HUDEP-2 (cell line): ENCODE results near the gene BCOR.

Source experiments
- DNase-seq, 76 experiments: peaks; one replicate each; lab custom pipeline; 2025; ENCODE audit not compliant: unreplicated experiment in 76 of 76; lab: John Stamatoyannopoulos, UW

BCOR gene

GRCh38 chrX:40087425-40088298 is 10.1 kb downstream of the BCOR start:
- DNase-seq, result no peak

GRCh38 chrX:40086569-40087335 is 11.0 kb downstream of the BCOR start:
- DNase-seq, result no peak

GRCh38 chrX:40085714-40086113 is 12.0 kb downstream of the BCOR start:
- DNase-seq, result peak in 1 of 76 experiments; percentile 4

GRCh38 chrX:40085102-40085551 is 12.6 kb downstream of the BCOR start:
- no peak for DNase-seq

- no peak for DNase-seq
Observed at GRCh38 chrX:40084471-40085101, 13.2 kb downstream of the BCOR start.

GRCh38 chrX:40083979-40084359 is 13.8 kb downstream of the BCOR start:
- no peak for DNase-seq

- no peak for DNase-seq
Observed at GRCh38 chrX:40083120-40083978, 14.4 kb downstream of the BCOR start.

GRCh38 chrX:40082447-40083119 is 15.2 kb downstream of the BCOR start:
- no peak for DNase-seq

- DNase-seq, result peak in 8 of 76 experiments; percentile 0 to 4 (median 0)
Observed at GRCh38 chrX:40081679-40082068, 16.1 kb downstream of the BCOR start.

- DNase-seq, result no peak
Observed at GRCh38 chrX:40080894-40081678, 16.7 kb downstream of the BCOR start.

GRCh38 chrX:40079572-40079971 is 18.2 kb downstream of the BCOR start:
- DNase-seq, result no peak

GRCh38 chrX:40078489-40079227 is 19.1 kb downstream of the BCOR start:
- no peak for DNase-seq

- no peak for DNase-seq
Observed at GRCh38 chrX:40077906-40078305, 19.9 kb downstream of the BCOR start.

GRCh38 chrX:40076750-40077575 is 20.8 kb downstream of the BCOR start:
- no peak for DNase-seq

- no peak for DNase-seq
Observed at GRCh38 chrX:40074959-40075332, 22.8 kb downstream of the BCOR start.

GRCh38 chrX:40074080-40074958 is 23.4 kb downstream of the BCOR start:
- no peak for DNase-seq
